Endothelial cell of umbilical vein (primary cell): ENCODE results near the gene UGT2A3. TPM values are rescaled to one million over a fixed set of nuclear protein-coding genes. Genes with fewer than 3 reads are reported as not detected.

Source experiments
- BruUV-seq: library from RNA; stranded (reverse); fragments of 400-500 nt; replicated peaks from 2 replicates; lab custom pipeline; 2021; lab: Mats Ljungman, UMichigan
- CTCF ChIA-PET: fragments of 300-600, 350-600 bp; sonication (Branson Sonifier 250); formaldehyde crosslinking; loops from one replicate; lab custom pipeline; 2021; ENCODE audit warnings: antibody characterized with exemption, inconsistent platforms; lab: Charles Lee
- POLR2A ChIA-PET: fragments of 300-600, 350-600 bp; sonication (Branson Sonifier 250); formaldehyde crosslinking; loops from one replicate; lab custom pipeline; 2021; ENCODE audit warnings: antibody characterized with exemption, inconsistent platforms; lab: Charles Lee
- DNase-seq: peaks from one replicate; pipeline ENCODE4 v3.0.0-alpha.2; 2011; ENCODE audit warnings: low read depth, low spot score
- FAIRE-seq: peaks from 2 replicates; lab custom pipeline; 2011; peaks lifted over from hg19 to GRCh38; lab: Jason Lieb, UNC
- H2AFZ ChIP-seq: 2 replicates; pipeline ENCODE4 v1.6.0; 2012; ENCODE audit warnings: low read depth, low read length, control low read depth, inconsistent platforms
- H3K27ac ChIP-seq: 2 replicates; pipeline ENCODE4 v1.5.1; 2011; ENCODE audit warnings: low read depth, mild to moderate bottlenecking, control low read depth, low read length, moderate library complexity; ENCODE audit not compliant: insufficient read depth
- H3K27me3 ChIP-seq, 2 experiments: 2 replicates each; pipeline versions ENCODE4 v1.6.0 to v1.6.1; 2011; ENCODE audit warnings: low read length in 2 of 2, mixed read lengths in 1 of 2; ENCODE audit not compliant: control insufficient read depth in 2 of 2, insufficient read depth in 2 of 2
- H3K36me3 ChIP-seq, 2 experiments: 2 replicates in 1 of 2; 3 replicates in 1 of 2; pipeline ENCODE4 v1.5.1; 2011; ENCODE audit warnings: low read length in 2 of 2, mild to moderate bottlenecking in 1 of 2, moderate library complexity in 1 of 2; ENCODE audit not compliant: control insufficient read depth in 2 of 2, insufficient read depth in 2 of 2; ENCODE audit errors: extremely low read depth in 1 of 2
- H3K4me1 ChIP-seq: 3 replicates; pipeline ENCODE4 v1.5.1; 2011; ENCODE audit warnings: mild to moderate bottlenecking, low read length; ENCODE audit not compliant: control insufficient read depth, insufficient read depth; ENCODE audit errors: extremely low read depth
- H3K4me2 ChIP-seq: 2 replicates; pipeline ENCODE4 v1.6.1; 2011; ENCODE audit warnings: low read length, control low read depth, mixed read lengths; ENCODE audit not compliant: insufficient read depth
- H3K4me3 ChIP-seq, 3 experiments: fragments of 200-600 bp in 1 of 3; sonication (generic), shearing (Covaris generic) in 1 of 3; replicated peaks in 1 of 3; 2 replicates each; pipeline ENCODE4 v1.5.1; 2011 to 2016; ENCODE audit warnings: control low read depth in 3 of 3, low read length in 3 of 3, mild to moderate bottlenecking in 2 of 3, inconsistent platforms in 1 of 3, low read depth in 1 of 3, moderate library complexity in 1 of 3; ENCODE audit not compliant: insufficient read depth in 1 of 3
- H3K79me2 ChIP-seq: 2 replicates; pipeline ENCODE4 v1.6.0; 2012; ENCODE audit warnings: low read length, inconsistent platforms; ENCODE audit not compliant: control insufficient read depth, insufficient read depth
- H3K9ac ChIP-seq: replicated peaks from 2 replicates; pipeline ENCODE3; 2011; ENCODE audit warnings: low read length, control low read depth; ENCODE audit not compliant: insufficient read depth; ENCODE audit errors: extremely low read depth
- H3K9me1 ChIP-seq: replicated peaks from 3 replicates; pipeline ENCODE4 v1.6.0; 2011; ENCODE audit warnings: mild to moderate bottlenecking, low read length; ENCODE audit not compliant: control insufficient read depth, insufficient read depth; ENCODE audit errors: extremely low read depth
- H3K9me3 ChIP-seq: replicated peaks from 2 replicates; pipeline ENCODE4 v1.5.1; 2012; ENCODE audit warnings: low read length, inconsistent platforms; ENCODE audit not compliant: control insufficient read depth, insufficient read depth
- H4K20me1 ChIP-seq: replicated peaks from 2 replicates; pipeline ENCODE3; 2011; ENCODE audit warnings: mild to moderate bottlenecking, low read length; ENCODE audit not compliant: control insufficient read depth, insufficient read depth; ENCODE audit errors: extremely low read depth
- CTCF ChIP-seq, 2 donors: IDR thresholded peaks; 1 replicate in 1 of 2; 2 replicates in 1 of 2; pipeline ENCODE4 v1.5.1; 2011; ENCODE audit warnings: low read length in 2 of 2, mild to moderate bottlenecking in 2 of 2, moderate library complexity in 2 of 2, control low read depth in 1 of 2, inconsistent platforms in 1 of 2, low read depth in 1 of 2; ENCODE audit not compliant: insufficient read depth in 1 of 2; ENCODE audit errors: extremely low read depth in 1 of 2
- EZH2 ChIP-seq: IDR thresholded peaks from 2 replicates; pipeline ENCODE4 v1.6.1; 2012; ENCODE audit warnings: borderline replicate concordance, low read depth, mild to moderate bottlenecking, moderate library complexity, low read length, inconsistent platforms; ENCODE audit not compliant: severe bottlenecking
- FOS ChIP-seq: IDR thresholded peaks from 2 replicates; pipeline ENCODE4 v1.6.1; 2011; ENCODE audit warnings: mild to moderate bottlenecking, low read length, moderate library complexity, borderline replicate concordance; ENCODE audit not compliant: insufficient read depth
- GATA2 ChIP-seq: IDR thresholded peaks from 2 replicates; pipeline ENCODE4 v1.7.0; 2011; ENCODE audit warnings: low read depth, mild to moderate bottlenecking, moderate library complexity, mixed read lengths, low read length; ENCODE audit not compliant: insufficient read length, insufficient read depth
- JUN ChIP-seq: IDR thresholded peaks from 2 replicates; pipeline ENCODE4 v1.6.1; 2011; ENCODE audit warnings: borderline replicate concordance, low read depth; ENCODE audit not compliant: insufficient read length, insufficient read depth
- MAX ChIP-seq: IDR thresholded peaks from 2 replicates; pipeline ENCODE4 v1.6.1; 2011; ENCODE audit not compliant: insufficient read depth, insufficient read length
- MYC ChIP-seq: IDR thresholded peaks from one replicate; pipeline ENCODE4 v1.6.1; 2011; ENCODE audit warnings: mild to moderate bottlenecking, low read depth, low read length
- POLR2A ChIP-seq: IDR thresholded peaks from 2 replicates; pipeline ENCODE4 v1.6.1; 2012; ENCODE audit warnings: low read depth, mild to moderate bottlenecking, control low read depth, low read length
- POLR2AphosphoS5 ChIP-seq: IDR thresholded peaks from 2 replicates; pipeline ENCODE4 v1.6.1; 2012; ENCODE audit warnings: low read depth, mild to moderate bottlenecking, control low read depth, low read length, moderate library complexity; ENCODE audit not compliant: insufficient read depth
- dilution Hi-C: fragments of 300-500 bp; cut with MboI; formaldehyde crosslinking; loops from one replicate; pipeline ENCODE4 v1.15.0; 2019; ENCODE audit warnings: low sequenced_read_pairs; ENCODE audit not compliant: extremely low pct_ligation_motif_present
- intact Hi-C: fragments of 100-400 bp; cut with micrococcal nuclease; formaldehyde crosslinking; loops from one replicate; pipeline ENCODE4 v1.10.0; 2022
- polyA plus RNA-seq, 4 experiments: library from polyadenylated mRNA; depleted of rRNA in 3 of 4; stranded (reverse) in 3 of 4; unstranded in 1 of 4; fragments of >200 nt; gene quantifications; 2 replicates each; pipeline versions ENCODE4 v1.2.1 to v1.2.3, GENCODE V29; 2011 to 2012; ENCODE audit warnings: missing spikeins in 1 of 4
- total RNA-seq: library from RNA; stranded (reverse); gene quantifications from 2 replicates; pipeline ENCODE4 v1.2.3, GENCODE V29; 2021

The UGT2A3 gene
- total and polyA plus RNA-seq, 2 donors (not counting 3 experiments of a cell fraction or from before 2014, with no cell fraction given), result not detected

GRCh38 chr4:68987007-68987406, 35.4 kb upstream of the UGT2A3 start:
- no peak overlapping the region for H3K9ac ChIP-seq
- no peaks in the 10 kb centered on the region for H3K9me3 ChIP-seq
- H3K4me3 ChIP-seq, result no peak overlapping the region
- intact Hi-C loops, result no loop called here
- ChIA-PET CTCF (no interaction called here), POLR2A (no interaction called here)
- DNase-seq (no peak), FAIRE-seq (no peak)
- H4K20me1 ChIP-seq, result no peaks in the 10 kb centered on the region
- H2AFZ ChIP-seq, result no peak overlapping the region
- no TSS peak for BruUV-seq
- H3K36me3 ChIP-seq, result no peaks in the 10 kb centered on the region
- no peaks in the 10 kb centered on the region for H3K79me2 ChIP-seq
- dilution Hi-C loops, result no loop called here
- H3K27me3 ChIP-seq, result no peaks in the 10 kb centered on the region
- no peak overlapping the region for H3K4me2 ChIP-seq
- no peaks in the 10 kb centered on the region for H3K4me1 ChIP-seq
- TF ChIP-seq POLR2A (no peak), MAX (no peak), FOS (no peak), MYC (no peak), CTCF (IDR thresholded peaks at IDR 0.05; ENCODE audit: extremely low read depth in 1 of 2, insufficient read depth in 1 of 2, low read depth in 1 of 2, low read length in 2 of 2) (no peak), POLR2AphosphoS5 (no peak), EZH2 (no peak), GATA2 (no peak), JUN (no peak)
- H3K9me1 ChIP-seq, result no peaks in the 10 kb centered on the region
- H3K27ac ChIP-seq, result no peak overlapping the region
